GM12878 (cell line): ENCODE results near the gene TSC2. TPM values are rescaled to one million over a fixed set of nuclear protein-coding genes. Genes with fewer than 3 reads are reported as not detected.
"Not testable (repeated sequence)": the region's sequence is repeated elsewhere in the genome, so short reads cannot be mapped to it uniquely, and the experiment has no call there.

Experiments
- ATAC-seq: fragments of 200-7000 bp; cut with Tn5 transposase; 3 replicates; pipeline ENCODE4 v1.9.1; 2020; ENCODE audit warnings: mild to moderate bottlenecking, moderate library complexity
- BruUV-seq: library from RNA; stranded (reverse); fragments of 400-500 nt; replicated peaks from 2 replicates; lab custom pipeline; 2021; lab: Mats Ljungman, UMichigan
- CTCF ChIA-PET: fragments of 300-600 bp; sonication (Branson Sonifier 250); formaldehyde crosslinking; extraction: SDS; loops from one replicate; lab custom pipeline; 2021; ENCODE audit warnings: inconsistent platforms; lab: Yijun Ruan, JAX
- POLR2A ChIA-PET: fragments of 350-600 bp; formaldehyde crosslinking; extraction: SDS; loops from one replicate; lab custom pipeline; 2021; ENCODE audit warnings: inconsistent platforms; lab: Charles Lee
- RAD21 ChIA-PET: fragments of 300-600 bp; sonication (Branson Sonifier 250); formaldehyde crosslinking; loops from one replicate; lab custom pipeline; 2023; ENCODE audit warnings: antibody characterized with exemption; ENCODE audit not compliant: unreplicated experiment; lab: Charles Lee
- SMC1A ChIA-PET: fragments of 300-600 bp; sonication (Branson Sonifier 250); formaldehyde crosslinking; loops from one replicate; lab custom pipeline; 2023; ENCODE audit not compliant: unreplicated experiment, uncharacterized antibody; lab: Charles Lee
- DNase-seq: peaks from one replicate; pipeline ENCODE4 v3.0.0-alpha.2; 2011; ENCODE audit warnings: low read depth, low spot score
- FAIRE-seq: peaks from 3 replicates; lab custom pipeline; 2011; peaks lifted over from hg19 to GRCh38; lab: Jason Lieb, UNC
- H2AFZ ChIP-seq: 2 replicates; pipeline ENCODE4 v1.6.0; 2011; ENCODE audit warnings: low read depth, low read length, control low read depth; ENCODE audit not compliant: control insufficient read depth
- H3K27ac ChIP-seq: 2 replicates; pipeline ENCODE4 v1.5.1; 2011; ENCODE audit warnings: control low read depth; ENCODE audit not compliant: control insufficient read depth, insufficient read depth
- H3K27me3 ChIP-seq, 2 experiments: replicated peaks in 1 of 2; 2 replicates each; pipeline versions ENCODE4 v1.6.0 to v1.6.1; 2011; ENCODE audit warnings: low read length in 1 of 2; ENCODE audit not compliant: control insufficient read depth in 2 of 2, insufficient read depth in 2 of 2
- H3K36me3 ChIP-seq, 2 experiments: 2 replicates each; pipeline ENCODE4 v1.5.1; 2011; ENCODE audit warnings: low read length in 1 of 2; ENCODE audit not compliant: control insufficient read depth in 2 of 2, insufficient read depth in 2 of 2
- H3K4me1 ChIP-seq: 2 replicates; pipeline ENCODE4 v1.6.1; 2011; ENCODE audit warnings: mild to moderate bottlenecking, low read length, moderate library complexity, mixed read lengths; ENCODE audit not compliant: control insufficient read depth, insufficient read depth
- H3K4me2 ChIP-seq: 2 replicates; pipeline ENCODE4 v1.6.0; 2011; ENCODE audit warnings: control low read depth; ENCODE audit not compliant: control insufficient read depth, insufficient read depth
- H3K4me3 ChIP-seq: fragments of 200-600 bp; sonication (generic); 2 replicates; pipeline ENCODE4 v1.5.1; 2016
- H3K79me2 ChIP-seq: 2 replicates; pipeline ENCODE4 v1.6.0; 2011; ENCODE audit warnings: low read length; ENCODE audit not compliant: control insufficient read depth, insufficient read depth
- H3K9ac ChIP-seq: 2 replicates; pipeline ENCODE4 v1.8.0; 2011; ENCODE audit warnings: low read length, control low read depth, mixed read lengths; ENCODE audit not compliant: control insufficient read depth, insufficient read depth
- H3K9me3 ChIP-seq: replicated peaks from 3 replicates; pipeline ENCODE4 v1.5.1; 2011; ENCODE audit warnings: mild to moderate bottlenecking, low read length; ENCODE audit not compliant: control insufficient read depth, insufficient read depth
- H4K20me1 ChIP-seq: 2 replicates; pipeline ENCODE4 v1.6.0; 2011; ENCODE audit not compliant: control insufficient read depth, insufficient read depth
- IKZF2 ChIP-seq, 2 experiments: fragments of 450-650 bp; IDR thresholded peaks; 2 replicates each; pipeline ENCODE4 v1.6.1; 2017; ENCODE audit warnings: mild to moderate bottlenecking in 2 of 2, moderate library complexity in 2 of 2
- TCF7 ChIP-seq: IDR thresholded peaks from 2 replicates; pipeline ENCODE4 v1.6.1; 2014; ENCODE audit warnings: antibody characterized with exemption, borderline replicate concordance
- ZBTB4 ChIP-seq: fragments of 450-650 bp; formaldehyde crosslinking; IDR thresholded peaks from 2 replicates; pipeline ENCODE4 v1.4.0; 2022; ENCODE audit warnings: mild to moderate bottlenecking, moderate library complexity
- WGBS: methylation state at CpG from one replicate; pipeline ENCODE4 v1.1.6; 2016; ENCODE audit warnings: low lambda C conversion rate; ENCODE audit not compliant: insufficient replicate concordance, insufficient coverage; ENCODE audit errors: missing lambda C conversion rate; 5-methylcytosine and 5-hydroxymethylcytosine counted together
- in situ Hi-C: fragments of 300-500 bp; cut with MboI; formaldehyde crosslinking; loops from 9 replicates; pipeline ENCODE4 v1.14.3; 2018; ENCODE audit warnings: mixed read lengths
- intact Hi-C: fragments of 100-400 bp; cut with micrococcal nuclease; formaldehyde crosslinking; loops from one replicate; pipeline ENCODE4 v1.14.2; 2022; ENCODE audit not compliant: unreplicated experiment
- polyA plus RNA-seq, 11 experiments: library from polyadenylated mRNA; depleted of rRNA in 4 of 11; unstranded in 6 of 11; stranded (reverse) in 5 of 11; fragments of >200 nt; fragmentation: Nextera tagmentation in 4 of 11; fragmentation: Illumina TruSeq in 1 of 11; extraction: Ambion mirVana in 4 of 11; extraction: Trizol in 1 of 11; gene quantifications; 1 replicate in 1 of 11; 2 replicates in 10 of 11; pipeline versions ENCODE4 v1.2.1 to v1.2.3, GENCODE V29; 2011 to 2016; ENCODE audit warnings: inconsistent platforms in 2 of 11, missing spikeins in 2 of 11, low read depth in 1 of 11
- total RNA-seq, 4 experiments: library from RNA; depleted of rRNA in 3 of 4; stranded (reverse); fragments of >200 nt in 3 of 4; fragmentation: Illumina TruSeq in 1 of 4; extraction: Trizol in 1 of 4; gene quantifications; 2 replicates each; pipeline versions ENCODE4 v1.2.1 to v1.2.3, GENCODE V29; 2013 to 2021

Gene TSC2
- total and polyA plus RNA-seq, 10 of the 15 experiments (the other 5 are each of a cell fraction or from before 2014, with no cell fraction given) = 1.6 to 77.0 (median 21.6) TPM

GRCh38 chr16:2101581-2101980 lies 53.8 kb downstream of the TSC2 start:
- H3K4me1 ChIP-seq, H3K27me3 ChIP-seq, CTCF ChIA-PET, H3K4me2 ChIP-seq, H3K9me3 ChIP-seq, RAD21 ChIA-PET, POLR2A ChIA-PET, H3K27ac ChIP-seq, BruUV-seq, H4K20me1 ChIP-seq, DNase-seq, FAIRE-seq, in situ Hi-C loops, intact Hi-C loops, H3K4me3 ChIP-seq, ATAC-seq, SMC1A ChIA-PET, H3K36me3 ChIP-seq, H3K79me2 ChIP-seq, H3K9ac ChIP-seq, H2AFZ ChIP-seq: not testable (repeated sequence)
- WGBS = 98% methylated on average over 10 of the region's 16 CpGs

- CTCF ChIA-PET = no interaction called here
- ATAC-seq (no peak), FAIRE-seq (no peak), DNase-seq (no peak)
- Histone ChIP-seq H3K4me3 (no peak overlapping the region), H3K27ac (no peak overlapping the region), H3K9ac (no peak overlapping the region), H3K9me3 (no peaks in the 10 kb centered on the region), H2AFZ (no peak overlapping the region), H3K4me1 (no peaks in the 10 kb centered on the region), H3K27me3 (no peaks in the 10 kb centered on the region), H3K79me2 (no peaks in the 10 kb centered on the region), H4K20me1 (no peaks in the 10 kb centered on the region), H3K36me3 (no peaks in the 10 kb centered on the region; a peak in 1 of 4 replicates), H3K4me2 (no peak overlapping the region)
- in situ Hi-C loops = no loop called here
- BruUV-seq = no TSS peak
- intact Hi-C loops = no loop called here
- 93% methylated on average over 19 of the region's 19 CpGs for WGBS
- POLR2A ChIA-PET = no interaction called here
- RAD21 ChIA-PET = no interaction called here
- SMC1A ChIA-PET = no interaction called here
- TF ChIP-seq ZBTB4 (no peak), TCF7 (no peak), IKZF2 (IDR thresholded peaks at IDR 0.05) (no peak)
Measured at GRCh38 chr16:2102471-2102870, 54.7 kb downstream of the TSC2 start.

GRCh38 chr16:2104464-2104863 lies 56.7 kb downstream of the TSC2 start:
- RAD21 ChIA-PET, BruUV-seq, CTCF ChIA-PET, H3K4me2 ChIP-seq, H3K36me3 ChIP-seq, H3K4me1 ChIP-seq, SMC1A ChIA-PET, in situ Hi-C loops, H3K79me2 ChIP-seq, ATAC-seq, H3K27me3 ChIP-seq, FAIRE-seq, DNase-seq, H2AFZ ChIP-seq, H3K9ac ChIP-seq, POLR2A ChIA-PET, intact Hi-C loops, H3K4me3 ChIP-seq, H3K27ac ChIP-seq, H4K20me1 ChIP-seq, H3K9me3 ChIP-seq: not testable (repeated sequence)
- 74% methylated on average over 5 of the region's 20 CpGs for WGBS
